WI38 (cell line): ENCODE data around the gene CANX.

Source experiments
- H3K4me3 ChIP-seq: 2 replicates; pipeline ENCODE4 v1.5.1; 2011; ENCODE audit warnings: low read depth, mild to moderate bottlenecking, control low read depth, low read length
- CTCF ChIP-seq: IDR thresholded peaks from 2 replicates; pipeline ENCODE4 v1.5.1; 2012; ENCODE audit warnings: low read depth, mild to moderate bottlenecking, control low read depth, low read length

The CANX gene

DNA sequence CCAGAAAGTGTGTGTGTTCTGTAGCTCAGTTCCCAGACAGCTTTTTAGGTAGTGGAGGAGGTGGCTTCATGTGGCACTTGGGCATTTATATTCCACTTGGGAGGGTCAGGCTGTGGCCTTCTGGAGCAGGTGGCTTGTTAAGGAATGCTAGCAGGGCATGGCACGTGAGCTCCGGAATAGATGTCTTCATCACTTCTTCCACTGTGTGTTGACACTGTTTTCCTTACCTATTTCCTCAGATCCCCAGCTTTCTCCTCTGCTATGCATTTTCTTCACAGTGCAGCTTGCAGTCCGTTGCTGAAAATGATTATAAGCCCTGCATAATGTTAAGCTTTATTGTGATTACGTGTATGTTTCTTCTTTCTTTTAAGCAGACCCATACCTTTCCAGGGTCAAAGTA, 30.5 kb downstream of the CANX start:
- no peak for TF ChIP-seq CTCF
- H3K4me3 ChIP-seq: no peak overlapping the region

DNA sequence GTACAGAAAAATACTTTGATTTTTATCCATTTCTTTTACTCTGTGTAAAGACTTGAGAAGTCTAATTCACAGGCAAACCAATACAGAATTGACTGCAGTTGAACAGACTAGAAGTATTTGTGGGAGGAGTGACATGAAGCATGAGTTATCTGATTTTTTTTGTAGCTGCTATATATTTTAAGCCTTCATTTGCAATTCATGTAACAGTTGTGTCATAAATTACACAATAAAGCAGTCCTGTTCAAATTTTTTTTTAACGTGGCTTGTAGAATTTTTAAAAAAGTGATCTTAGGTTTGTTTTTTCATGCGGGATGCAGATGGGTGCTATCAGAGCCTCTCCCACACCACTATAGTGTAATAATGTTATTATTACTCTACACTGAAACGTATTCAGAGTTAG, 31.0 kb downstream of the CANX start:
- no peak overlapping the region for H3K4me3 ChIP-seq
- no peak for TF ChIP-seq CTCF

DNA sequence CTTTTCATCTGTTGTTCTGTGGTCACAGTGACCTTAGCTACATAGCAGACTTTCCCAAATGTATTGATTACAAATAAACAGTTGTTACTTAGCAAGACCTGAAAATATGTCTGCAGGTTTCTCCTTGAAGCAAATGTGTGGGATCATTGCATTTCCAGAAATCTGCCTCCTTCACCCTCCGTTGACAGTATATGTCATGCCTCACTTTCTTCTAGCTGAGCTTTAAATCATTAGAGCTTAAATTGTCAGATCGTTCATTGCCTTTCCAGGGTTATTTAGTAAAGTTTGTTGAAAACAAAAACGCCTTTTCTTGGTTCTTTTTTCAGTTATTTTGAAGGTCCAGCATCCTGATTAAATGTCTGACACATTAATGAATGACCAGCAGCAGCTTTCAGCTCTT, 31.6 kb downstream of the CANX start:
- no peak overlapping the region for H3K4me3 ChIP-seq
- no peak for TF ChIP-seq CTCF

DNA sequence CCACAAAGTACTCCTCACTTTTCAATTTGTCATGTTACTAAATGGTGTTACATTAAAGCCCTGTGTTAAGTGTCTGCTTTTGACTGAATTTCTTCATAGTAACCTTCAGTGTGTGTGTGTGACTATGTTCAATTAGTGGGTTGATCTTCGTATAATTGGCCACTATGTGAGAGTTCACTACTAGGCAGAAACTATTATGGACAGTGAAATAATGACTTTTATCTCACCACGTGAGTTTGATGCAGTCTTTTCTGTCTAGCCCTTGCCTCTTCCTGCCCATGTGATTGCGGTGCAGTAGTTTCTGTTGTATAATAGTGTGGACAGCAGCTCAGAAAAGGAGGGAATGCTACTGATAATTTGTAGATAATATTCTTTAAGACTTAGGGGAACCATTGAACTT, 32.1 kb downstream of the CANX start:
- TF ChIP-seq CTCF: no peak
- no peak overlapping the region for H3K4me3 ChIP-seq

DNA sequence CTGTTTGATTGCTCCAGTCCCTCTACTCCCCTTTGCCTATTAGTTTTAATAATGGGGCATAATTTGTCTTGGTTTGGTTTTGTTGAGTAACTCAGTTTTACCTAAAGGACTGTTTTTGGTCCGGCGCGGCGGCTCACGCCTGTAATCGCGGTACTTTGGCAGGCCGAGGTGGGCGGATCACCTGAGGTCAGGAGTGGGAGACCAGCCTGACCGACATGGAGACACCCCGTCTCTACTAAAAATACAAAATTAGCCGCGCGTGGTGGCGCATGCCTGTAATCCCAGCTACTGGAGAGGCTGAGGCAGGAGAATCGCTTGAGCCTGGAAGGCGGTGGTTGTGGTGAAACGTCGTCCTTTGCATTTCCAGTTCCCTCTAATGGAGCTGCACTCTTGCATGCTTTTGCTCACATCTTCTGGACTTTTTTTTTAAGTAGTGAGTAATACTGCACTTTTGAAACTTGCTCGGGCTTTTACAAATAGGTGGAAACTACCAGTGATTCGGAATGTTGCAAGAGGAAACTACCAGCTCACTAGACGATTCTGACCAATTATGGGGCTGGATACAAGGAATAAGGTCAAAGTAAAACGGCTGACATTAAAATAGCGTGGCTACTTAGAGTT, 33.1 kb downstream of the CANX start:
- TF ChIP-seq CTCF: no peak
- H3K4me3 ChIP-seq: peak overlapping the region; percentile 25

DNA sequence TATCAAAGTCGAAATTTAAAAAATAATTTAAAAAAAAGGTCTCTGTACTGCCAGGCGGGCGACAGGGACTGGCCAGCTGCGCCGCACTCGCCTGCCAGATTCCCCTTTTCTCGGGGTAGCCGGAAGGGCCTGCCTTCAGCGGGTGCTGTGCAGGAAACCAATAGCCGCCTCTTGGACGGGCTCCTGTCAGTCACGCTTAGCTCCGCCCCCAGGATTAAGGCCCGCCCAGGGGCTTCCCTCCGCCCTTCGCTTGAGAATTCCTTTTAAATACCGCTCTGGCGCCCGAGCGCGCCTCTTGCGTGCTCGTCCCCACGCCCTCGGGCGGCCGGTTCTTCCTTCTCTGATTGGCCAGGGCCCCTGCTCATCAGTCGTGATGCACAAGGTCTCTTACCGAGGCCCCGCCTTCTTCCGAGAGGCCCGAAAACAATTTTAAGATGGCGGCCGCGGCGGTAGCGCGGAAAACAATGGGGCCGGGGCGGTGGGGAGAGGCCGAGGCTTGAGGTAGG, 33.7 kb downstream of the CANX start, which contains the start of gene MAML1:
Gene MAML1, plus strand, starts transcription at position 411 of the 506 bp plus-strand sequence. CDS start 291 bp downstream, outside the sequence.
- no peak for TF ChIP-seq CTCF
- H3K4me3 ChIP-seq: peak within 1 kb of the TSS; percentile 84

DNA sequence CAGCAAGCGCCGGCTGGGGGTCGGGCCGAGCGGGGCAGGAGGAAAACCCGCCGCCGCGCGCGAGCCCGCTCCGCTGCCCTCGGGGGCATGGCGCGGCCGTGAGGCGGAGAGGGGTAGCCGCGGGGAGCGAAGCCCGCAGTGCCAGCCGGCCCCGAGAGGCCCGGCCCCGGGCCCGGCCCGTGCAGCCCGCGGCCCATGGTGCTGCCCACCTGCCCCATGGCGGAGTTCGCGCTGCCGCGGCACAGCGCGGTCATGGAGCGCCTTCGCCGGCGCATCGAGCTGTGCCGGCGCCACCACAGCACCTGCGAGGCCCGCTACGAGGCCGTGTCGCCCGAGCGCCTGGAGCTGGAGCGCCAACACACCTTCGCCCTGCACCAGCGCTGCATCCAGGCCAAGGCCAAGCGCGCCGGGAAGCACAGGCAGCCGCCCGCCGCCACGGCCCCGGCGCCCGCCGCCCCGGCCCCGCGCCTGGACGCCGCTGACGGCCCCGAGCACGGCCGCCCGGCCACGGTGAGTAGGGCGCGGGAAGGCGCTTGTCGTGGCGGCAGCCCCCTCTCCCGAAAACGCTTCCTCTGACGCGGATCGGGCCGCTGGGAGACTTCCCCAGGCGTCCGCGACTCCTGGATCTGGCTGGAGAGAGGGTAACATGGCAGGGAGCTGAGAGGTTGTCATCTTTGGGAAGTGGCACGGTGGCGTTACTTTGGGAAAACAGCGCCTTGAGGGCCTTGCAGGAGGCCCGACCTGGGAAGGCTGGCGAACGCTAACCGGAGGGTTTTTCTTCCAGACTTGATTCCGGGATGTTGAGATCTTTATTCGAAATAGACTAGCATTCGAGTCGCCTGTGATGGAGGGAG, 34.4 kb downstream of the CANX start:
- TF ChIP-seq CTCF: no peak
- peak overlapping the region; percentile 84 for H3K4me3 ChIP-seq
